Right lobe of liver (tissue), 6 donors: ENCODE measurements around the gene COL4A1. TPM values are rescaled to one million over a fixed set of nuclear protein-coding genes. Genes with fewer than 3 reads are reported as not detected.

Experiments used
- ATAC-seq, 4 donors: fragments of 200-7000 bp; cut with Tn5 transposase; one replicate each; pipeline ENCODE4 v1.9.1; 2020; ENCODE audit warnings: mild to moderate bottlenecking in 4 of 4, moderate library complexity in 4 of 4
- DNase-seq, 3 donors: peaks; one replicate each; pipeline ENCODE4 v3.0.0-alpha.2; 2020
- H3K27ac ChIP-seq, 3 donors: fragments of 200-600 bp; one replicate each; pipeline ENCODE4 v1.8.0; 2022
- H3K27me3 ChIP-seq, 2 donors: fragments of 200-600 bp; one replicate each; pipeline ENCODE4 v1.8.0; 2022
- H3K36me3 ChIP-seq, 4 donors: fragments of 200-600 bp; sonication (generic) in 1 of 4; one replicate each; pipeline versions ENCODE4 v1.5.1 to v1.8.0; 2017 to 2022; ENCODE audit warnings: control low read depth in 1 of 4
- H3K4me1 ChIP-seq, 4 donors: fragments of 200-600 bp; sonication (generic) in 1 of 4; one replicate each; pipeline versions ENCODE4 v1.5.1 to v1.8.0; 2017 to 2022; ENCODE audit warnings: control low read depth in 1 of 4
- H3K4me3 ChIP-seq, 3 donors: fragments of 200-600 bp; one replicate each; pipeline ENCODE4 v1.8.0; 2022
- H3K9me3 ChIP-seq, 4 donors: fragments of 200-600 bp; sonication (generic) in 1 of 4; one replicate each; pipeline versions ENCODE4 v1.5.1 to v1.8.0; 2017 to 2022; ENCODE audit warnings: control low read depth in 1 of 4
- POLR2A ChIP-seq: fragments of 450-650 bp; IDR thresholded peaks from one replicate; pipeline ENCODE4 v1.6.1; 2017; ENCODE audit warnings: antibody characterized with exemption, mild to moderate bottlenecking
- WGBS: methylation state at CpG from one replicate; pipeline ENCODE4 v1.1.6; 2018; ENCODE audit warnings: low coverage, low lambda C conversion rate; ENCODE audit not compliant: insufficient coverage; ENCODE audit errors: missing lambda C conversion rate; 5-methylcytosine and 5-hydroxymethylcytosine counted together
- intact Hi-C, 2 donors: fragments of 100-400 bp; cut with DNase I; formaldehyde crosslinking; loops; one replicate each; pipeline versions ENCODE4 v1.11.2 to v1.14.1; 2022
- total RNA-seq, 6 experiments: library from RNA; depleted of rRNA in 2 of 6; stranded (reverse); fragments of >200 nt in 2 of 6; fragmentation: NEBNext Ultra II Directional in 3 of 6; extraction: Animal tissue kit (Norgen Biotek cat#: 25700) in 3 of 6; gene quantifications; one replicate each; pipeline versions ENCODE4 v1.1.0 to v1.2.4, GENCODE V29; 2016 to 2023
- TF ChIP-seq, protein P1 (sequence below), 4 donors: fragments of 200-600 bp in 3 of 4; fragments of 450-650 bp in 1 of 4; IDR thresholded peaks; one replicate each; pipeline versions ENCODE4 v1.5.1 to v1.8.0; 2016 to 2022; ENCODE audit warnings: antibody characterized with exemption in 4 of 4, mild to moderate bottlenecking in 2 of 4
- donor health status: DM: no; HTN: yes; CAD: no.
- donor health status: DM: no; HTN: no; CAD: no.
- donor health status: DM: no; HTN: no; CAD: no.
- donor health status: DM: no; HTN: yes; CAD: no.
- donor health status: DM: no; HTN: yes; CAD: no.

Gene COL4A1
- total RNA-seq, 6 experiments from 2014 or later, result 8.0 to 89.8 (median 41.1) TPM

DNA sequence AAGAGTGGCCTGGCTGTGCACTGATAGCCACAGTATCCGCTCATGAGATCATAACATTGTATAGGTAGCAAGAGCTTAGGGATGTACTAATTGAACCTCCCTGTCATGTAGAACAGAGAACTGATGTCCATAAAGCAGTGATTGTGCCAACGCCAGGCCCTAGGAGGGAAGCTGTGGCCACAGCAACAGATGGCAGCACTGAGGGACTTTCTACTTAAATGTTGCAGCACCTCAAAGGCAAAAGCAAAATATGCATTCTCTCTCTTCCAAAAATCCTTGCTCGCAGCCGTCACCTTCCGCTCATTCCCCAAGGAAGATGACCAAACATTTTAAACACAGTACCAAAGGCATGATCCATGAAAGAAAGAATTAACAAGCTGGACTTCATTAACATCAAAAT lies 32.3 kb downstream of the COL4A1 start:
- H3K27ac ChIP-seq, result no peak overlapping the region
- TF ChIP-seq, protein P1, sequence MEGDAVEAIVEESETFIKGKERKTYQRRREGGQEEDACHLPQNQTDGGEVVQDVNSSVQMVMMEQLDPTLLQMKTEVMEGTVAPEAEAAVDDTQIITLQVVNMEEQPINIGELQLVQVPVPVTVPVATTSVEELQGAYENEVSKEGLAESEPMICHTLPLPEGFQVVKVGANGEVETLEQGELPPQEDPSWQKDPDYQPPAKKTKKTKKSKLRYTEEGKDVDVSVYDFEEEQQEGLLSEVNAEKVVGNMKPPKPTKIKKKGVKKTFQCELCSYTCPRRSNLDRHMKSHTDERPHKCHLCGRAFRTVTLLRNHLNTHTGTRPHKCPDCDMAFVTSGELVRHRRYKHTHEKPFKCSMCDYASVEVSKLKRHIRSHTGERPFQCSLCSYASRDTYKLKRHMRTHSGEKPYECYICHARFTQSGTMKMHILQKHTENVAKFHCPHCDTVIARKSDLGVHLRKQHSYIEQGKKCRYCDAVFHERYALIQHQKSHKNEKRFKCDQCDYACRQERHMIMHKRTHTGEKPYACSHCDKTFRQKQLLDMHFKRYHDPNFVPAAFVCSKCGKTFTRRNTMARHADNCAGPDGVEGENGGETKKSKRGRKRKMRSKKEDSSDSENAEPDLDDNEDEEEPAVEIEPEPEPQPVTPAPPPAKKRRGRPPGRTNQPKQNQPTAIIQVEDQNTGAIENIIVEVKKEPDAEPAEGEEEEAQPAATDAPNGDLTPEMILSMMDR (IDR thresholded peaks at IDR 0.05), result no peak
- no peak for TF ChIP-seq POLR2A

DNA sequence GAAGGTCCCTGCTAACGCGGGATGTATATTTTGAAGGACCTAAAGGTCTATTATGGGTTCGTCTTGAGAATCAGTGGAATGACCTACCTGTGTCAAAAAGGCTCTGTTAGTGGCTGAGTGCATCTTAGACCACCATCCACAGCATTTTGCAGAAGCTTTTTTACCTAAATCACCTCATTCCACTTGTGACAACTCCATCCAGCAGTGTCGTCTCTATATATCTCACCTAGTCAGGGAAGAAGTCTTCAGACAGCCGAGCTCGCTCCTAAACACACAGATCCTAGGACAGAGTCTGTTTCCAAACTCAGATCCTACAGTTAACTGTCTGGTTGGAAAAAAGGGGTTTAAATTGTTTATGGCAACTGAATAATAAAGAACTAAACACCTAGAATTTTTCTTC lies 33.7 kb downstream of the COL4A1 start:
- Histone ChIP-seq H3K36me3 (no peaks in the 10 kb centered on the region), H3K9me3 (no peaks in the 10 kb centered on the region), H3K27ac (no peak overlapping the region), H3K27me3 (no peaks in the 10 kb centered on the region), H3K4me1 (no peaks in the 10 kb centered on the region), H3K4me3 (no peak overlapping the region)
- no peak for ATAC-seq
- intact Hi-C loops, result no loop called here
- TF ChIP-seq, protein P1 (IDR thresholded peaks at IDR 0.05), result no peak
- no peak for TF ChIP-seq POLR2A
- WGBS, result 67% methylated on average over 6 of the region's 6 CpGs
- DNase-seq, result no peak

More for the DNA sequence above, 32.3 kb downstream of the COL4A1 start:
- ATAC-seq (no peak), DNase-seq (no peak)
- Histone ChIP-seq H3K9me3 (no peaks in the 10 kb centered on the region), H3K4me3 (no peak overlapping the region), H3K36me3 (no peaks in the 10 kb centered on the region), H3K27me3 (no peaks in the 10 kb centered on the region), H3K4me1 (no peaks in the 10 kb centered on the region)
- intact Hi-C loops, result no loop called here
- 72% methylated on average over 5 of the region's 5 CpGs for WGBS

DNA sequence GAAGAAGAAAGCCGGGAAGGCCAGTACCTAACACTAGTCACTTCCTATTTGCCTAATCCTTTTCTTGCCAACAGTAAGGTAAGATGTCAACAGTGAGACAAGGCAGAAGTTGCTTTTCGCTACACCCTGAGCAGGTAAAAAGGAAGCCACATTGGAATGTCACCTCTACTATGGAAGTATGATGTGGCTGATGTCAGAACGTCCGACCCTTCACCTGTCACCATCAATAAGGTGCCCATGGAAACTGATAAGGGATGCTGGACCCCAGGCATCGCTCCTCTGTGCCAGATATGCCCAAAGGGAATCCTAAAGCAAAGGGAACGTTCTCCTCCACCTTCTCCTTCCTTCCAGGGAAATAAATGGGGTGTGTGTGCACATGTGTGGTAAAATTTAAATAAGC lies 34.3 kb downstream of the COL4A1 start:
- DNase-seq (no peak), ATAC-seq (no peak)
- H3K4me1 ChIP-seq, result no peaks in the 10 kb centered on the region
- 65% methylated on average over 5 of the region's 6 CpGs for WGBS
- no peak overlapping the region for H3K27ac ChIP-seq
- intact Hi-C loops, result no loop called here
- no peaks in the 10 kb centered on the region for H3K36me3 ChIP-seq
- no peaks in the 10 kb centered on the region for H3K27me3 ChIP-seq
- H3K9me3 ChIP-seq, result no peaks in the 10 kb centered on the region
- H3K4me3 ChIP-seq, result no peak overlapping the region
- no peak for TF ChIP-seq POLR2A
- TF ChIP-seq, protein P1 (IDR thresholded peaks at IDR 0.05), result no peak

DNA sequence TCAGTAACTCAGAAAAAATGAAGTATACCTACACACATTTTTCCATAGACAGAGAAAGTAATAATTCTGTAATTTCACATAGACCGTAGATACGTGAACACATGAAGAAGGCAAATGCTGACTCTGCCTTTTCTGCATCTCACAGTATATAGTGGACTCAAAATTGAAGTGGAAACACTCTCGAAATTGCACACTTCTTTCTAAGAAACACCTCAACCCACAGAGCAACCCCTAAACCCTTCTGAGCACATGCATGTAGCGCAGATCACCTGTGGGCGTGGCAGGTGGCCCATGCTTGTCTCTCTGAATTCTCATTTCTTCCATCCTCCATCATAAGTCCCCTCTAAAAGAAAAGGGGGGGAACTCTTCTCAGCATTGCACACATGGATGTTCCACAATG lies 34.7 kb downstream of the COL4A1 start:
- Histone ChIP-seq H3K4me3 (no peak overlapping the region), H3K4me1 (no peaks in the 10 kb centered on the region), H3K27ac (no peak overlapping the region), H3K27me3 (no peaks in the 10 kb centered on the region), H3K9me3 (no peaks in the 10 kb centered on the region), H3K36me3 (no peaks in the 10 kb centered on the region)
- 85% methylated on average over 5 of the region's 5 CpGs for WGBS
- TF ChIP-seq, protein P1 (IDR thresholded peaks at IDR 0.05), result no peak
- TF ChIP-seq POLR2A, result no peak
- intact Hi-C loops, result no loop called here
- DNase-seq (peak in 1 of 3 donors; percentile 5), ATAC-seq (no peak)

DNA sequence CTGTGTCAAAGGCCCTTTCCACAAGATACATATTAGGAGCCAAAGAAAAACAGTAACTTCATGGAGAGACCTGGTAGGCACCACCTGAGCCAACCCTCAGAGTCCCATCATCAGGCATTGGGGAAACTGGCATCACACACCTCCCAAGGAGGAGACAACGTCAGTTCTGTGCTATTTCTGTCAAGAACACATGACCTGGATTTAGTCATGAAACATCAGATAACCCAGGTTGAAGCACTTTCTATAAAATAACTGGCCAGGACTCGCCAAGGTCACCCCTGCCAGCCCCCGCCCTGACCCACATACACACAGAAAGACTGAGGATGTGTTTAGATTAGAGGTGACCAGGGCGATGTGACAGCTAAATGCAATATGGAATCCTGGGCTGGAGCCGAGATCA lies 35.6 kb downstream of the COL4A1 start:
- no peaks in the 10 kb centered on the region for H3K36me3 ChIP-seq
- no peak for TF ChIP-seq POLR2A
- TF ChIP-seq, protein P1 (IDR thresholded peaks at IDR 0.05), result no peak
- H3K27me3 ChIP-seq, result no peaks in the 10 kb centered on the region
- no peak overlapping the region for H3K27ac ChIP-seq
- WGBS, result 42% methylated on average over 3 of the region's 5 CpGs
- intact Hi-C loops, result no loop called here
- H3K9me3 ChIP-seq, result no peaks in the 10 kb centered on the region
- no peak for DNase-seq
- H3K4me3 ChIP-seq, result no peak overlapping the region
- ATAC-seq, result no peak
- peaks cover 0 to 4% (median 0%) of the 10 kb centered on the region in 4 donors for H3K4me1 ChIP-seq
